Vagina (tissue), 2 donors: ENCODE data around the gene NAV2.

Source experiments
- POLR2A ChIP-seq, 2 donors: fragments of 450-650 bp; IDR thresholded peaks; one replicate each; pipeline ENCODE4 v1.6.1; 2017; ENCODE audit warnings: antibody characterized with exemption in 2 of 2, mild to moderate bottlenecking in 2 of 2, moderate library complexity in 2 of 2
- POLR2AphosphoS5 ChIP-seq, 2 donors: sonication (generic); formaldehyde crosslinking; IDR thresholded peaks; one replicate each; pipeline ENCODE4 v1.9.0; 2017; ENCODE audit warnings: antibody characterized with exemption in 2 of 2, mild to moderate bottlenecking in 2 of 2, low read depth in 1 of 2; ENCODE audit not compliant: insufficient read depth in 1 of 2
- TF ChIP-seq, protein P1 (sequence below), 3 experiments: fragments of 450-650 bp in 2 of 3; fragments of 200-600 bp in 1 of 3; sonication (generic) in 1 of 3; IDR thresholded peaks; one replicate each; pipeline ENCODE4 v1.5.1; 2017 to 2019; ENCODE audit warnings: antibody characterized with exemption in 3 of 3, mild to moderate bottlenecking in 2 of 3, moderate library complexity in 2 of 3

DNA sequence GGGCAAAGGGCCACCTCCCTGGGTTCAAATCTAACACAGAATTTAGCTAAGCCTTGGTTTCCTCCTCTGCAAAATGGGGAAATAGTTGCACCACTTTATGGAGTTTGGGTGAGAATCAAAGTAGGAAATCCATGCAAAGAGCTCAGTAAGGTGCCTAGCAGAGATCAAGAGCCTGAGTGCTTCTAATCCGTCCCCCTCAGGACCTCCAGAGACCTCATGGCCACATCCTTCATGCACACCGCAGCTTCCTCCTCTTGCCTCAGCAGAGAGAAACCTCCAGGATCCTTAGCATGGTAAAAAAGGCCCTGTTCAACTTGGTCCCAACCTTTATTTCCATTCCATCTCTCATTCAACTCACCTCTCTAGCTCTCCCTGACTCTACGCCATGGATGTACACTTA lies 37.8 kb upstream of the NAV2 start:
- TF ChIP-seq, protein P1, sequence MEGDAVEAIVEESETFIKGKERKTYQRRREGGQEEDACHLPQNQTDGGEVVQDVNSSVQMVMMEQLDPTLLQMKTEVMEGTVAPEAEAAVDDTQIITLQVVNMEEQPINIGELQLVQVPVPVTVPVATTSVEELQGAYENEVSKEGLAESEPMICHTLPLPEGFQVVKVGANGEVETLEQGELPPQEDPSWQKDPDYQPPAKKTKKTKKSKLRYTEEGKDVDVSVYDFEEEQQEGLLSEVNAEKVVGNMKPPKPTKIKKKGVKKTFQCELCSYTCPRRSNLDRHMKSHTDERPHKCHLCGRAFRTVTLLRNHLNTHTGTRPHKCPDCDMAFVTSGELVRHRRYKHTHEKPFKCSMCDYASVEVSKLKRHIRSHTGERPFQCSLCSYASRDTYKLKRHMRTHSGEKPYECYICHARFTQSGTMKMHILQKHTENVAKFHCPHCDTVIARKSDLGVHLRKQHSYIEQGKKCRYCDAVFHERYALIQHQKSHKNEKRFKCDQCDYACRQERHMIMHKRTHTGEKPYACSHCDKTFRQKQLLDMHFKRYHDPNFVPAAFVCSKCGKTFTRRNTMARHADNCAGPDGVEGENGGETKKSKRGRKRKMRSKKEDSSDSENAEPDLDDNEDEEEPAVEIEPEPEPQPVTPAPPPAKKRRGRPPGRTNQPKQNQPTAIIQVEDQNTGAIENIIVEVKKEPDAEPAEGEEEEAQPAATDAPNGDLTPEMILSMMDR (IDR thresholded peaks at IDR 0.05): no peak
- no peak for TF ChIP-seq POLR2AphosphoS5 (IDR thresholded peaks at IDR 0.05; ENCODE audit: insufficient read depth in 1 of 2, low read depth in 1 of 2)
- TF ChIP-seq POLR2A (IDR thresholded peaks at IDR 0.05): no peak
